ENCODE data around the gene SLC35E3.
"Not testable (repeated sequence)": the region's sequence is repeated elsewhere in the genome, so short reads cannot be mapped to it uniquely, and the experiment has no call there.

The SLC35E3 gene

DNA sequence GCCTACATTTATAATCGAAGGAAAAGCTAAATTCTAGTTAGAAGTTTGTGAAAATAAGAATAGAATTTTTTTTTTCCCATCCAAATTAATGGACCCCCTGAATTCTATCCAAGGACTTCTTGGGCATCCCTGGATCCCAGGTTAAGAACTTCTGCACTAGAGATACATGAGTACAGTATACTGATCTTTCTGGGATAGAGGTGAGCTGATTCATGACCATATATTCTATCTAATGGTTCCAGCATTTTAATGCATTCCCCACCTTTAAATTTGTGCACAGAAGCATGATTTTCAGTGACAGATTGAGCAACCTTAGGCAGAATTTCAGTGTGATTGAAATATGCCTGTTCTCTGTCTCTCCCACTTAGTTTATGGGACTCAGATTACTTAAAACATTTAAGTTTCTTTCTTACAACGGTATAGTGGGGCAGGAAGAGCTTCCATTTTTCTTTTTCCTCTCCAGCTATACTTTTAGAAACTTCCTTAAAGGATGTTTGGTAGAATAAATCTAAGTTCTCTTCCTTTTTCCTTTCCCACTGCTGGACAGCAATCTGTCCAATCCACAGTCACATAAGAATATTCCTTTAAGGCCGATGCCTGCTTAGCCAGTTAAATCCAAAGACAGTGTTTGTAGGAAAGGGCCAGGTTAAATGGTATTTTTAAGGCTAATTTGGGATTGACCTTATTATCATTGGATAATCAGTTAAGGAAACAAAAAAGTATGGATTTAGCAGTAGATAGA, 68.7 kb downstream of the SLC35E3 start:
- FAIRE-seq: no peak

DNA sequence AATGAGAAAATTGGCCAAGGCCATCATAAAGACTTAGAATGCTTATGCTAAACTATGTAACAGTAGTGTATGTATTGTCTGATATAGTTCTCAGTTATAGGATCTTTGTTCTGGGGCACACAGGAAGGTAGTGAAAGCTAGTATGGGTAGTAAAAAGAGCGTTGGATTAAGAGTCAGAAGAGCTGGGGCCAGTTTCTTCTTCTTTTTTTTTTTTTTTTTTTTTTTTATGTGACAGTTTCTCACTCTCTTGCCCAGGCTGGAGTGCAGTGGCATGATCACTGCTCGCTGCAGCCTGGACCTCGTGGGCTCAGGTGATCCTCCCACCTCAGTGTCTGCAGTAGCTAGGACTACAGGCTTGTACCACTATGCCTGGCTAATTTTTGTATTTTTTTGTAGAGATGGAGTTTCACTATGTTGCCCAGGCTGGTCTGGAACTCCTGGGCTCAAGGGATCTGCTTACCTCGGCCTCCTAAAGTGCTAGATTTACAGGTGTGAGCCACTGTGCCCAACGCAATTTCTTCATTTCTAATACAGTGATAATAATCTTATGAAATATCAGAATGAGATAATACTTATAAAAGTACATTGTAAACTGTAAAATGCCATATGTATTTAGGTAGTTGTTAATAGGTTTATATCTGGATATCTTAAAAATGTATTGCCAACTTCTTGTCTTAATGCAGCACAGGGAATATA, 69.4 kb downstream of the SLC35E3 start:
- FAIRE-seq: no peak

DNA sequence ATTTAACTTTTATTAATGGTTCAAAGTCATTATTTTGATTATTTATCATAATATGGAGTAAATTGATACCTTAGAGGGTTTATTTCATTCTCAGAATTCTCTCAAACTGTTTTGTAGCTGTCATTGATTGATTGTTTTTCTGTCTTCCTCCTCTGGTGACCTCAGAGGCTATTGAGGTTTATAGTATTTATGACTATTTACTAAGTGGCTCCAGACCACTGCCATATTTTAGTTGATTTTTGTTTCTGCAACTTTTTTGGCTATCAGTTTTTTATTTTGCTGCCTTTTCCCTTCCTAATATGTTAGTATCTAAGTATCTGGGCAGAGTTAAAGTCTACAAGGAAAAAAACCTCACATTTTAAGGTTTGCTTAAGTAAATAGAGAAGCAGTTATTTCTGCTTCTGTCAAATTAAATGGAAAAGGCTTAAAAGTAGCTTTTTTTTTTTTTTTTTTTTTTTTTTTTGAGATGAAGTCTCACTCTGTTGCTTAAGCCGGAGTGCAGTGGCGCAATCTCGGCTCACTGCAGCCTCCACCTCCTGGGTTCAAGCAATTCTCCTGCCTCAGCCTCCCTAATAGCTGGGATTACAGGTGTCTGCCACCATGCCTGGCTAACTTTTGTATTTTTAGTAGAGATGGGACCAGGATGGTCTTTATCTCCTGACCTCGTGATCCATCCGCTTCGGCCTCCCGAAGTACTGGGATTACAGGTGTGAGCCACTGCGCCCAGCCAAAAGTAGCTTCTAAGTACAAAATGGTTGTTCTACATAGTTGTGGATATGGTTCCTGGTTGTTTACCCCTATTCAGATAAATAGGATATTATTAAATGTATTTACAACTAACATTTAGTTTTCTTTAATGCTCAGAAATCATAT, 70.2 kb downstream of the SLC35E3 start:
- FAIRE-seq: no peak

DNA sequence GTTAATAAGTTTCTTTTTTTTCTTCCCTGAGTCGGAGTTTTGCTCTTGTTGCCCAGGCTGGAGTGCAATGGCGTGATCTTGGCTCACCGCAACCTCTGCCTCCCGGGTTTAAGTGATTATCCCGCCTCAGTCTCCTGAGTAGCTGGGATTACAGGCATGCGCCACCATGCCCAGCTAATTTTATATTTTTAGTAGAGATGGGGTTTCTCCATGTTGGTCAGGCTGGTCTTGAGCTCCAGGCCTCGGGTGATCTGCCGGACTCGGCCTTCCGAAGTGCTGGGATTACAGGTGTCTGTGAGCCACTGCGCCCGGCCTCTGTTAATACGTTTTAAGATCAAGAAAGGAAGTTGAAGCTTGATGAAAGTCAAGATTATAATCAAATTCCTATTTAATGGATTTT, 73.5 kb downstream of the SLC35E3 start:
- not testable (repeated sequence) for FAIRE-seq

DNA sequence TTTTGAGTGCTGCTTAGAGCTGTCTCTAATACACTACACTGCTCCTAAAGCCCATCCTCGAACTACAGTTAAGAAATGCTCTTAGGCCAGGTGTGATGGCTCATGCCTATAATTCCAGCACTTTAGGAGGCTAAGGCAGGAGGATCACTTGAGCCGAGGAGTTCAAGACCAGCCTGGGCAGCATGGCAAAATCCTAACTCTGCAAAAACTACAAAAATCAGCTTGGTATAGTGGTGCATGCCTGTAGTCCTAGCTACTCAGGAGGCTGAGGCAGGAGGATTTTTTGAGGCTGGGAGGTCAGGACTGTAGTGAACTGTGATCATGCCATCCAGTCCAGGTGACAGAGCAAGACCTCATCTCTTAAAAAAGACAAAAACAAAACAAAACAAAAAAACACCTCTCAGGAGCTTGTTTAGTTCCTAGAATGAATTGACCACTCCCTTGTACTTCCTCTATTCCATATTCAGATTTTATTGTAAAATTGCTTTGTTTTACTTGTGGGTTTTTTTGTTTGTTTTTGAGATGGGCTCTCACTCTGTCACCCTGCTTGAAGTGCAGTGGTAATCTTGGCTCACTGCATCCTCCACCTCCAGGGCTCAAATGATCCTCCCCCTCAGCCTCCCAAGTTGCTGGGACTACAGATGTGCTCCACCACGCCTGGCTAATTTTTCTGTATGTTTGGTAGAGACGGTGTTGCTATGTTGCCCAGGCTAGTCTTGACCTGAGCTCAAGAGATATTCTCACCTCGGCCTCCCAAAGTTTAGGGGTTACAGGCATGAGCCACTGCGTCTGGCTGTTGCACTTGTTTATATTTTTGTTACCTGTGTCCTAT, 75.6 kb downstream of the SLC35E3 start:
- no peak for FAIRE-seq

DNA sequence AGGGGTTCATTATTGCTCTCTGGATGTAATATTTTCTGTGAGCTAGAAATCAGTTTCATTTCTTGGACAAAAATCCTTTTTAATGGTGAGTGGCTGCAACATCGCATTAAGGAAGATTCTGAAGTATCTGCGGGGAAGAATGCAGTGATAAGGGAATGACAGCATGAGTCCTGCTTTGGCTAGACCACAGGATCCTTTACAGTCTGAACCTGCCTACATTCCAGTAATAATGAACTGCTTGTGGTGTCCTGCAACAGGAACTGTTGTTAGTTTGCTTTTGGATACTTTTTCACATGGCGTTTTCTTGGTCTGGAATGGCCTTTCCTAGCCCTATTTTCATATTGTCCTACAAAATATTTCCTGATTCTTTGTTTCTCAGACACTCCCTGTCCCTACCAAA, 77.7 kb downstream of the SLC35E3 start:
- no peak for FAIRE-seq

DNA sequence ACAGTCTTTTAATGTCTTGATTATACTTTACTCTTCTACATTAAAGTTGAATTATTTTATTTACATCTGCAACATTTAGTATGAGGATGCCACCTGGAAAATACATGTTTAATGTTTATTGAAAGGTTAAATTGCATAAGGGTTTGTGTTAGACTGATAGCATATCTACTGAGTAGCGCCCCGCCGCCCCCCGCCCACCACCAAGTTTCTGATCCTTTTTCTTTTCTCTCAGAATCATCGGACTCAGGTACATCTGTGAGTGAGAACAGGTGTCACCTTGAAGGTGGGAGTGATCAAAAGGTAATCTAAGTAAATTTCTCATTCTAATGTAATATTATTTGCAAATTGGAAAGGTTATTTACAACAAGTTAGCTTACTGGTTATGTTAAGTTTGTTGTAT, 78.2 kb downstream of the SLC35E3 start:
- FAIRE-seq: no peak

DNA sequence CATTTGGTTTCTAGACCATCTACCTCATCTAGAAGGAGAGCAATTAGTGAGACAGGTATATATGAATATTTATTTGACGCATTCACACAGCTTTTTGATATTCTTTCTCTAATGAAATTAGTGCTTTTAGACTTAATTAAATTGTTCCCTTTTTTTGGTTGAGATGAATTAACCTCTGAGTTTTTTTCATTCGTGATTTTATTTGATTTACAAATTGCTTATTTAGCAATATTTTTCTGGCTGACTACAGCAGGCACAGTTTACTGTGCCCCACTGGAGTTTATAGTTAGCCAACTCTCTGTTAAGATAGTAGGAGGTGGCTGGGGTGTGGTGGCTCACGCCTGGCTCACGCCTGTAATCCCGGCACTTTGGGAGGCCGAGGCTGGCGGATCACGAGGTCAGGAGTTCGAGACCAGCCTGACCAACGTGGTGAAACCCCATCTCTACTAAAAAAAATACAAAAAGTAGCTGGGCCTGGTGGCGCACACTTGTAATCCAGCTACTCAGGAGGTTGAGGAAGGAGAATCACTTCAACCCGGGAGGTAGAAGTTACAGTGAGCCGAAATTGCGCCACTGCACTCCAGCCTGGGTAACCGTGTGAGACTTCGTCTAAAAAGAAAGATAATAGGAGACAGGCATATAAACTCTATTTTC, 78.7 kb downstream of the SLC35E3 start:
- FAIRE-seq: no peak

DNA sequence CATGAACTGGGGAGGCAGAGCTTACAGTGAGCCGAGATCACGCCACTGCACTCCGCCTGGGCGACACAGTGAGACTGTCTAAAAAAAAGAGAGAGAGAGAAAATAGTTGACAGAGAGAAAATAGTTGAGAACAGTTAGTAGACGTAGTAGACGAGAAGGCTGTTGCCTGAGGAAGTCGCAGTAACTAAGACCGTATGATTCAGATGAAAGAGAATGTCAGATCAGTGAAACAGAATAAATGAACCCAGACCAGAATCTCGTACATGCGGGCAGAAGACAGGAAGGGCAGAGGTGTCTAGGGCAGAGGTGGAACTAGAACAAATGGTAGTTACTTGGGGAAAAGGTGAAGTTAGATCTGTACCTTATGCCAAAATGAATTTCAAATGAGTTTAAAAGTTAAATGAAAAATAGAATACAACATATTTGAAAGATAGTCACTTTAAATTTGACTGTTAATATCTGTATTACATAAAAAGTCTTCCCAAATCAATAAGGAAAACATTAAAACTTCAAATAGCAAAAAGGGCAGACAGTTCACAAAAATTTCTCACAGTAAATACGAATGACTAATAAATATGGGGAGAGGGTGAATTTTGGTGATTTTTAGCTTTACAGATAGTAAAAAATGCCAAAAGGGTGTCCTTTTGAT, 79.7 kb downstream of the SLC35E3 start:
- FAIRE-seq: no peak

DNA sequence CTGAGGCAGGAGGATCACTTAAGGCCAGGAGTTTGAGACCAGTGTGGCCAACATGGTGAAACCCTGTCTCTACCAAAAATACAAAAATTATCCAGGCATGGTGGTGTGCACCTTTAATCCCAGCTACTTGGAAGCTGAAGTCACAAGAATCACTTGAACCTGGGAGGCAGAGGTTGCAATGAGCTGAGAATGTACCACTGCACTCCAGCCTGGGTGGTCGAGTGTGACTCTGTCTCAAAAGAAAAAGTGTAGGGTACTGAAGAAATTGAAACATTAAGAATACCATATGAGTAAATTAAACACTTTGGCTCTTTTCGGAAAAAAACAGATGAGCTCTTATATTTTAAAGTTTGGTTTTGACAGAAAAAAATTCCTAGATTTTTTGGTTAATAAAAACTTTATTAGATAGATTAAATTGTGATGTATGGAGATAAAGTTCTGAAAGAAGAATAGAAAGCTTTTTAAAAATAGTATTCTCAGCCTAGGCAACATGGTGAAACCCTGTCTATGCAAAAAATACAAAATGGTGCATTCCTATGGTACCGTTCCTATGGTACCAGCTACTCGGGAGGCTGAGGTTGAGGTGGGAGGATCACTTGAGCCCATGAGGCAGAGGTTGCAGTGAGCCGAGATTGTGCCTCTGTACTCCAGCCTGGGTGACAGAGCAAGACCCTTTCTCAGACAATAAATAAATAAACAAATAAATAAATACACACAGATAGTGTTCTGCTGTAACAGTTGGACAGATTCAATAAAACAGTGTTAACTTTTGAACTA, 82.1 kb downstream of the SLC35E3 start:
- FAIRE-seq: no peak

DNA sequence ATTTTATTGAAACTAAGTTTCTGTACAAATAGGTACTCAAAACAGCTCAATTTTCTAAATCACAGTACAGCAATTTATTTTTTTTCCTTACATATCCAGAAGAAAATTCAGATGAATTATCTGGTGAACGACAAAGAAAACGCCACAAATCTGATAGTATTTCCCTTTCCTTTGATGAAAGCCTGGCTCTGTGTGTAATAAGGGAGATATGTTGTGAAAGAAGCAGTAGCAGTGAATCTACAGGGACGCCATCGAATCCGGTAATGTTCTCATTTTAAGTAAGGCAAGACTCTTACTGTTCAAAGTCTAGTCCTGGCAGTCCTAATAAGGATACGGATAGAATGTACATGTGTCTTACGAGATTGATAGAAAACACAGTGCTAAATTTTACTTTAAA, 82.7 kb downstream of the SLC35E3 start:
- FAIRE-seq: no peak

All from endometrium (tissue), 2 donors.